Fibroblast of lung (primary cell): Measurements from ENCODE around the gene SRA1. TPM values are rescaled to one million over a fixed set of nuclear protein-coding genes. Genes with fewer than 3 reads are reported as not detected.
"Not testable (repeated sequence)": the region's sequence is repeated elsewhere in the genome, so short reads cannot be mapped to it uniquely, and the experiment has no call there.

ENCODE experiments used
- DNase-seq, 2 donors: peaks; one replicate each; pipeline versions ENCODE4 v3.0.0 to v3.0.0-alpha.2; 2010; ENCODE audit warnings: low read depth in 2 of 2
- H2AFZ ChIP-seq: 2 replicates; pipeline ENCODE4 v1.5.1; 2012; ENCODE audit warnings: low read length, control low read depth, inconsistent platforms
- H3K27ac ChIP-seq: 2 replicates; pipeline ENCODE4 v1.5.1; 2011; ENCODE audit warnings: low read length, control low read depth; ENCODE audit not compliant: insufficient read depth
- H3K27me3 ChIP-seq: 2 replicates; pipeline ENCODE4 v1.5.1; 2011; ENCODE audit warnings: mild to moderate bottlenecking, low read length; ENCODE audit not compliant: control insufficient read depth, insufficient read depth
- H3K36me3 ChIP-seq: 2 replicates; pipeline ENCODE4 v1.5.1; 2011; ENCODE audit warnings: low read length; ENCODE audit not compliant: control insufficient read depth, insufficient read depth
- H3K4me1 ChIP-seq: 2 replicates; pipeline ENCODE4 v1.5.1; 2011; ENCODE audit warnings: low read length; ENCODE audit not compliant: control insufficient read depth, insufficient read depth; ENCODE audit errors: extremely low read depth
- H3K4me2 ChIP-seq: 2 replicates; pipeline ENCODE4 v1.5.1; 2011; ENCODE audit warnings: low read length, control low read depth; ENCODE audit not compliant: insufficient read depth; ENCODE audit errors: extremely low read depth
- H3K4me3 ChIP-seq, 4 experiments: fragments of 200-600 bp in 1 of 4; sonication (generic) in 1 of 4; replicated peaks in 1 of 4; 2 replicates each; pipeline ENCODE4 v1.5.1; 2011 to 2016; ENCODE audit warnings: low read length in 4 of 4, low read depth in 3 of 4, mild to moderate bottlenecking in 3 of 4, control low read depth in 2 of 4, inconsistent platforms in 1 of 4, mixed read lengths in 1 of 4; ENCODE audit not compliant: insufficient read depth in 1 of 4; ENCODE audit errors: control extremely low read depth in 1 of 4
- H3K79me2 ChIP-seq: 2 replicates; pipeline ENCODE4 v1.5.1; 2012; ENCODE audit warnings: mild to moderate bottlenecking, low read length, inconsistent platforms; ENCODE audit not compliant: control insufficient read depth, insufficient read depth
- H3K9ac ChIP-seq: 2 replicates; pipeline ENCODE4 v1.5.1; 2011; ENCODE audit warnings: mild to moderate bottlenecking, low read length, control low read depth; ENCODE audit not compliant: insufficient read depth
- H3K9me3 ChIP-seq: 2 replicates; pipeline ENCODE4 v1.5.1; 2012; ENCODE audit warnings: low read depth, low read length; ENCODE audit not compliant: control insufficient read depth, insufficient read depth
- H4K20me1 ChIP-seq: 2 replicates; pipeline ENCODE4 v1.5.1; 2011; ENCODE audit warnings: low read length; ENCODE audit not compliant: control insufficient read depth, insufficient read depth; ENCODE audit errors: extremely low read depth
- EZH2 ChIP-seq: IDR thresholded peaks from 2 replicates; pipeline ENCODE4 v1.5.1; 2012; ENCODE audit warnings: low read length, control low read depth, mild to moderate bottlenecking; ENCODE audit errors: missing control alignments
- polyA plus RNA-seq, 2 donors: library from polyadenylated mRNA; depleted of rRNA in 1 of 2; stranded (reverse) in 1 of 2; unstranded in 1 of 2; fragments of >200 nt; gene quantifications; 2 replicates each; pipeline ENCODE4 v1.2.1, GENCODE V29; 2011 to 2012; ENCODE audit warnings: missing spikeins in 1 of 2
- total RNA-seq: library from RNA; depleted of rRNA; stranded (reverse); fragments of >200 nt; gene quantifications from 2 replicates; pipeline ENCODE4 v1.2.1, GENCODE V29; 2014
- TF ChIP-seq, protein P1 (sequence below), 2 donors: IDR thresholded peaks in 1 of 2; conservative IDR thresholded peaks in 1 of 2; 1 replicate in 1 of 2; 2 replicates in 1 of 2; pipeline ENCODE4 v1.5.1; 2011 to 2012; ENCODE audit warnings: low read length in 2 of 2, control low read depth in 1 of 2, inconsistent platforms in 1 of 2, low read depth in 1 of 2, mild to moderate bottlenecking in 1 of 2

Gene SRA1
- total and polyA plus RNA-seq, 2 donors (not counting 1 experiment from before 2014, with no cell fraction given), result 39.1 to 55.5 TPM

DNA sequence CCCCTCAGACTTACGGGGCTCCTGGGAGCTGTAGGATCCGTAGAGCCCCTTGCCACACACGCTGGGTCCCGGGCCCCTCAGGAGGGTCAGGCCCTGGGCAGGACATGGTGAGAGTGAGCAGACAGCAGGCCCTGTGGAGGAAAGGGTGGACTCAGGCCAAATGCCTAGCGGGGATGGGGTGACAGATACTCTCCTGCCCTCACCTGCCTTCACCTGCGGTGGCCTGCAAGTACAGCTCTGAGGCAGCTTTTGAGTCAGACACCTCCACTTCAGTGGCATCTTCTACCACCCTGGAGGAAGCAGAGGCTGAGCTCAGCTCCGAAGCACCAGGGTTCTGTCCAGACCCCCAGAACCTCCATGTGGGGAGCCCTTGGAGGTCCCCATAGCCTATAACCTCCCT is 33.6 kb upstream of the SRA1 start:
- H3K4me3 ChIP-seq, result no peak overlapping the region
- no peak overlapping the region for H3K9ac ChIP-seq
- H4K20me1 ChIP-seq, result no peaks in the 10 kb centered on the region
- H3K79me2 ChIP-seq, result no peaks in the 10 kb centered on the region
- H3K4me1 ChIP-seq, result peaks cover 4% of the 10 kb centered on the region
- H3K36me3 ChIP-seq, result no peaks in the 10 kb centered on the region
- DNase-seq, result no peak
- no peak overlapping the region for H3K27ac ChIP-seq
- H2AFZ ChIP-seq, result no peak overlapping the region
- no peak overlapping the region for H3K4me2 ChIP-seq
- no peaks in the 10 kb centered on the region for H3K9me3 ChIP-seq
- TF ChIP-seq, protein P1, sequence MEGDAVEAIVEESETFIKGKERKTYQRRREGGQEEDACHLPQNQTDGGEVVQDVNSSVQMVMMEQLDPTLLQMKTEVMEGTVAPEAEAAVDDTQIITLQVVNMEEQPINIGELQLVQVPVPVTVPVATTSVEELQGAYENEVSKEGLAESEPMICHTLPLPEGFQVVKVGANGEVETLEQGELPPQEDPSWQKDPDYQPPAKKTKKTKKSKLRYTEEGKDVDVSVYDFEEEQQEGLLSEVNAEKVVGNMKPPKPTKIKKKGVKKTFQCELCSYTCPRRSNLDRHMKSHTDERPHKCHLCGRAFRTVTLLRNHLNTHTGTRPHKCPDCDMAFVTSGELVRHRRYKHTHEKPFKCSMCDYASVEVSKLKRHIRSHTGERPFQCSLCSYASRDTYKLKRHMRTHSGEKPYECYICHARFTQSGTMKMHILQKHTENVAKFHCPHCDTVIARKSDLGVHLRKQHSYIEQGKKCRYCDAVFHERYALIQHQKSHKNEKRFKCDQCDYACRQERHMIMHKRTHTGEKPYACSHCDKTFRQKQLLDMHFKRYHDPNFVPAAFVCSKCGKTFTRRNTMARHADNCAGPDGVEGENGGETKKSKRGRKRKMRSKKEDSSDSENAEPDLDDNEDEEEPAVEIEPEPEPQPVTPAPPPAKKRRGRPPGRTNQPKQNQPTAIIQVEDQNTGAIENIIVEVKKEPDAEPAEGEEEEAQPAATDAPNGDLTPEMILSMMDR (conservative IDR thresholded peaks at IDR 0.05 in 1 of 2, IDR thresholded peaks at IDR 0.05 in 1 of 2; ENCODE audit: low read depth in 1 of 2, low read length in 2 of 2), result no peak
- no peak for TF ChIP-seq EZH2
- H3K27me3 ChIP-seq, result no peaks in the 10 kb centered on the region

DNA sequence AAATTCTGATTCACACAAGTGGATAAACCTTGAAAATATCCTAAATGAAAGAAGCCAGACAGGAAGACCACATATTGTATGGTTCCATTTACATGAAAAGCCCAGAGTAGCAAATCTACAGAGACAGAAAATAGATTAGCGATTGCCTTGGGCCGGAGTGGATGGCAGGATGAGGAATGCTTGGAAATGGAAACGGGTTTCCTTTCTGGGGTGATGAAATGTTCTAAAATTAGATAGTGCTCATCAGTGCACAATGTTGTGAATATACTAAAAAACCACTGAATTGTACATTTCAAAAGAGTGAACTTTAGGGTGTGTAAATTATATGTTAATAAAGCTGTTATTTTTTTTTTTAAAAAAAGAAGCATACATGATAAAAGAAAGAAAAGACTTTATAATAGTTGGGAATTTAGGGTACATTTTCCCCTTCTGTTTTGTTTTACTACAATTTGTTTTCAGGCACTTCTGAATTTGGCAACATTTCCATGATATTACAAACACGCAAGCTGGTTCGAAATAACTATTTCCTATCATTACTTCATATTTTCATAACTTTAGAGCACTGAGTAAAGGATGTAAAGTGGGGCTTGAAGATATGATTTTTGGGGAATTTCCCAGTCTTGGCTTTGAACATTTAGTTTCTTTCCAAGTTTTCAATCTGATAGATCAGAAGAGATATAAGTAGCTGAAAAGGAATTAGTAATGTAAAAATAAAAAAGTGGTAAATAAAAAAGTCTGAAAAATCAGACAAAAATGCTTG is 31.2 kb upstream of the SRA1 start:
- DNase-seq, result peak; percentile 19 to 58
- H3K4me2 ChIP-seq, result no peak overlapping the region
- H3K36me3 ChIP-seq, result no peaks in the 10 kb centered on the region
- H3K9me3 ChIP-seq, result no peaks in the 10 kb centered on the region
- no peaks in the 10 kb centered on the region for H3K27me3 ChIP-seq
- no peaks in the 10 kb centered on the region for H3K79me2 ChIP-seq
- no peaks in the 10 kb centered on the region for H4K20me1 ChIP-seq
- TF ChIP-seq, protein P1 (conservative IDR thresholded peaks at IDR 0.05 in 1 of 2, IDR thresholded peaks at IDR 0.05 in 1 of 2; ENCODE audit: low read depth in 1 of 2, low read length in 2 of 2), result no peak
- no peak for TF ChIP-seq EZH2
- no peak overlapping the region for H3K9ac ChIP-seq
- H3K27ac ChIP-seq, result no peak overlapping the region
- no peak overlapping the region for H2AFZ ChIP-seq
- H3K4me1 ChIP-seq, result peaks cover 4% of the 10 kb centered on the region
- no peak overlapping the region for H3K4me3 ChIP-seq

DNA sequence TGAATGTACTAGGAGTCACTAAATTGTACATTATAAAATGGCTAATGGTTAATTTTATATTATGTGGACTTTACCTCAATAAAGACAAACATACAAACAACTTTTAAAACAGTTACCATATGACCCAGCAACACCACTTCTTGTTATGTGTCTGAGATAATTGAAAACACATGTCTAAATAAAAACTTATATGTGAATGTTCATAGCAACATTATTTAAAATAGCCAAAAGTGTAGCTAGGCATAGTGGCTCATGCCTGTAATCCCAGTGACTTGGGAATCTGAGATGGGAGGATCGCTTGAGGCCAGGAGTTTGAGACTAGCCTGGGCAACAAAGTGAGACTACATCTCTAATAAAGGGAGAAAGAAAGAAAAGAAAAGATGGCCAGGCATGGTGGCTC is 30.2 kb upstream of the SRA1 start:
- Histone ChIP-seq H3K79me2 (no peaks in the 10 kb centered on the region), H3K4me2 (no peak overlapping the region), H4K20me1 (no peaks in the 10 kb centered on the region), H3K9ac (no peak overlapping the region), H3K27ac (no peak overlapping the region), H3K36me3 (no peaks in the 10 kb centered on the region), H3K9me3 (no peaks in the 10 kb centered on the region), H2AFZ (no peak overlapping the region), H3K27me3 (no peaks in the 10 kb centered on the region), H3K4me3 (no peak overlapping the region), H3K4me1 (peaks cover 4% of the 10 kb centered on the region)
- TF ChIP-seq, protein P1 (conservative IDR thresholded peaks at IDR 0.05 in 1 of 2, IDR thresholded peaks at IDR 0.05 in 1 of 2; ENCODE audit: low read depth in 1 of 2, low read length in 2 of 2), result no peak
- no peak for TF ChIP-seq EZH2
- no peak for DNase-seq

DNA sequence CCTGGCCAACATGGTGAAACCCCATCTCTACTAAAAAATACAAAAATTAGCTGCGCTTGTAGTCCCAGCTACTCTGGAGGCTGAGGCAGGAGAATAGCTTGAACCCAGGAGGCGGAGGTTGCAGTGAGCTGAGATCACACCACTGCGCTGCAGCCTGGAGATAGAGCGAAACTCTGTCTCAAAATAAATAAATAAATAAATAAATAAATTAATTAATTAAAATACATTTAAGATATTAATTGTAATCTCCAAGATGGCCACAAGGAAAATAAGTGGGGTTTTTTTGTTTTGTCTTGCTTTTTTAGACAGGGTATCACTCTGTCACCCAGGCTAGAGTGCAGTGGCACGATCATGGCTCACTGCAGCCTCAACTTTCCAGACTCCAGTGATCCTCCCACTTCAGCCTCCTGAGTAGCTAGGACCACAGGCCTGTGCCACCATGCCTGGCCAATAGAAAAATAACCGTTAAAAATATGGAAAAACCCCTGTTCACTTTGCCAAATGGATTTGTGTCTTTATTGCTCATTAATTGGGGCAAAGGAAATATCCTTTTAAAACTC is 22.0 kb upstream of the SRA1 start:
- H3K27ac ChIP-seq, H2AFZ ChIP-seq, H3K4me3 ChIP-seq, DNase-seq, H3K4me1 ChIP-seq, H3K36me3 ChIP-seq, H3K9me3 ChIP-seq, H3K4me2 ChIP-seq, H3K9ac ChIP-seq, H3K79me2 ChIP-seq, H4K20me1 ChIP-seq, H3K27me3 ChIP-seq: not testable (repeated sequence)
